Heart right ventricle (tissue), 16 donors: ENCODE data around the gene CHD1. TPM values are rescaled to one million over a fixed set of nuclear protein-coding genes. Genes with fewer than 3 reads are reported as not detected.
A peak's percentile ranks its signal among the peaks of the same experiment; 100 is the strongest.

ENCODE experiments used
- ATAC-seq, 8 donors: fragments of 200-7000 bp; cut with Tn5 transposase; one replicate each; pipeline ENCODE4 v1.9.1; 2020; ENCODE audit warnings: mild to moderate bottlenecking in 8 of 8, moderate library complexity in 8 of 8, moderate number of reproducible peaks in 1 of 8
- DNase-seq, 2 donors: peaks; one replicate each; pipeline ENCODE4 v3.0.0-alpha.2; 2020
- H3K27ac ChIP-seq, 10 donors: fragments of 200-600 bp; sonication (generic) in 2 of 10; one replicate each; pipeline versions ENCODE4 v1.5.0 to v1.8.0; 2020 to 2022; ENCODE audit warnings: mild to moderate bottlenecking in 3 of 10
- H3K27me3 ChIP-seq, 7 donors: fragments of 200-600 bp; one replicate each; pipeline ENCODE4 v1.8.0; 2021 to 2022; ENCODE audit warnings: mild to moderate bottlenecking in 2 of 7
- H3K36me3 ChIP-seq, 9 donors: fragments of 200-600 bp; sonication (generic) in 1 of 9; one replicate each; pipeline versions ENCODE4 v1.5.0 to v1.8.0; 2020 to 2022; ENCODE audit warnings: mild to moderate bottlenecking in 2 of 9
- H3K4me1 ChIP-seq, 9 donors: fragments of 200-600 bp; sonication (generic) in 1 of 9; one replicate each; pipeline versions ENCODE4 v1.5.0 to v1.8.0; 2020 to 2022; ENCODE audit warnings: mild to moderate bottlenecking in 4 of 9
- H3K4me3 ChIP-seq, 10 donors: fragments of 200-600 bp; sonication (generic) in 2 of 10; one replicate each; pipeline versions ENCODE4 v1.5.0 to v1.8.0; 2020 to 2022; ENCODE audit warnings: mild to moderate bottlenecking in 7 of 10, moderate library complexity in 2 of 10
- H3K9me3 ChIP-seq, 11 donors: fragments of 200-600 bp in 10 of 11; sonication (generic) in 2 of 11; one replicate each; pipeline versions ENCODE4 v1.5.0 to v1.8.0; 2013 to 2022; ENCODE audit warnings: mild to moderate bottlenecking in 2 of 11, control low read depth in 1 of 11, moderate library complexity in 1 of 11
- CTCF ChIP-seq, 9 donors: fragments of 200-600 bp; sonication (generic) in 2 of 9; IDR thresholded peaks; one replicate each; pipeline versions ENCODE4 v1.5.0 to v1.8.0; 2021 to 2022; ENCODE audit warnings: antibody characterized with exemption in 9 of 9, mild to moderate bottlenecking in 5 of 9, moderate library complexity in 1 of 9
- WGBS, 2 donors: extraction: QIAGEN DNeasy Blood & Tissue Kit; methylation state at CpG; one replicate each; pipeline ENCODE4 v1.1.7; 2013; ENCODE audit warnings: inconsistent platforms in 1 of 2; 5-methylcytosine and 5-hydroxymethylcytosine counted together
- intact Hi-C, 10 donors: fragments of 100-400 bp; cut with DNase I; formaldehyde crosslinking; loops; one replicate each; pipeline versions ENCODE4 v1.11.1 to v1.14.2; 2022
- polyA plus RNA-seq, 2 donors: library from polyadenylated mRNA; stranded (reverse); fragments of 200-250 nt; gene quantifications; one replicate each; pipeline ENCODE4 v1.2.3, GENCODE V29; 2013
- total RNA-seq, 10 donors: library from RNA; stranded (reverse); fragmentation: NEBNext Ultra II Directional in 3 of 10; extraction: Animal tissue kit (Norgen Biotek cat#: 25700) in 3 of 10; gene quantifications; one replicate each; pipeline versions ENCODE4 v1.2.1 to v1.2.4, GENCODE V29; 2021 to 2023
- donor health status: Arrhythmogenic right ventricular cardiomyopathy.
- donor health status: ischemic (EF 13 %, LVEDD 7.1; RV severe dilation, severe dysfunction).
- donor health status: healthy with polysubstance abuse.
- donor health status: DM: no; HTN: yes; CAD: no.
- donor health status: DM: no; HTN: no; CAD: no.
- donor health status: ischemic (EF 25% LVEDD 6.9; RV normal size, moderate dysfunction).
- donor health status: ischemic (EF 25% LVEDD 5.7; RV mildly dilated, moderate dysfunction).
- donor health status: healthy.
- donor health status: DM: yes; HTN: yes; CAD: no.
- donor health status: Ischemic cardiomyopathy.
- donor health status: ischemic (EF 35%, LVEDD 5.7; RV mildly dilated, moderate dysfunction).
- donor health status: nonischemic (EF 11% LVEDD 7.7; RV severe dilation, severe dysfunction).
- donor health status: DM: yes; HTN: yes; CAD: no.
- donor health status: PGD.
- donor health status: ischemic (EF 29% LVEDD 5.4; RV normal size, mild dysfunction).
- donor health status: nonischemic (EF 23%, LVEDD 6.1; RV moderate dilation, normal function).

The CHD1 gene
- total and polyA plus RNA-seq, 12 donors = 6.5 to 20.4 (median 15.1) TPM

- peak in 1 of 8 donors; percentile 76 for ATAC-seq
- TF ChIP-seq CTCF (IDR thresholded peaks at IDR 0.05) = no peak
- Histone ChIP-seq H3K9me3 (no peaks in the 10 kb centered on the region), H3K4me3 (peak overlapping the region; percentile 66 to 93 (median 84)), H3K27me3 (no peaks in the 10 kb centered on the region), H3K36me3 (peaks cover 0 to 49% (median 9%) of the 10 kb centered on the region in 9 donors), H3K27ac (peak overlapping the region; percentile 96 to 100 (median 100)), H3K4me1 (peaks cover 3 to 75% (median 56%) of the 10 kb centered on the region in 9 donors)
- intact Hi-C loops = loop anchor here in 4 of 10 donors (5.0 to 10.0 kb wide), 2 partner anchors 155 to 158 kb away; partner anchors contain the start of gene RGMB (in 4 of the 4)
- 7% methylated on average over 21 of the region's 21 CpGs for WGBS, 2 donors
- no peak for DNase-seq
Measured at GRCh38 chr5:98929710-98930298, 997 bp upstream of the CHD1 start.

GRCh38 chr5:98927989-98928872 is 576 bp downstream of the CHD1 start:
- no peak for TF ChIP-seq CTCF (IDR thresholded peaks at IDR 0.05)
- Histone ChIP-seq H3K4me1 (peaks cover 0 to 73% (median 43%) of the 10 kb centered on the region in 9 donors), H3K27me3 (no peaks in the 10 kb centered on the region), H3K9me3 (no peaks in the 10 kb centered on the region), H3K27ac (peak overlapping the region; percentile 96 to 100 (median 100)), H3K4me3 (peak overlapping the region; percentile 67 to 93 (median 84)), H3K36me3 (peaks cover 0 to 64% (median 23%) of the 10 kb centered on the region in 9 donors)
- ATAC-seq (peak; percentile 15 to 56 (median 34)), DNase-seq (peak; percentile 66 to 79)
- intact Hi-C loops = loop anchor here in 4 of 10 donors (5.0 to 10.0 kb wide), 2 partner anchors 153 to 156 kb away; partner anchors contain the start of gene RGMB (in 4 of the 4)
- WGBS, 2 donors = 0% methylated on average over 88 to 105 of the region's 106 CpGs

GRCh38 chr5:98927242-98927988 is 1.4 kb downstream of the CHD1 start:
- peak in 3 of 8 donors; percentile 31 to 39 (median 39) for ATAC-seq

More at GRCh38 chr5:98927242-98927988, 1.4 kb downstream of the CHD1 start:
- H3K4me1 ChIP-seq = peaks cover 0 to 73% (median 40%) of the 10 kb centered on the region in 9 donors
- intact Hi-C loops = loop anchor here in 4 of 10 donors (5.0 to 10.0 kb wide), 2 partner anchors 153 to 155 kb away; partner anchors contain the start of gene RGMB (in 4 of the 4)
- 1 to 2% methylated on average over 14 of the region's 14 CpGs for WGBS, 2 donors
- H3K27me3 ChIP-seq = no peaks in the 10 kb centered on the region
- peak overlapping the region; percentile 67 to 93 (median 84) for H3K4me3 ChIP-seq
- H3K27ac ChIP-seq = peak overlapping the region; percentile 96 to 100 (median 100)
- TF ChIP-seq CTCF (IDR thresholded peaks at IDR 0.05) = no peak
- peaks cover 0 to 64% (median 30%) of the 10 kb centered on the region in 9 donors for H3K36me3 ChIP-seq
- DNase-seq = peak in 1 of 2 donors; percentile 65
- H3K9me3 ChIP-seq = no peaks in the 10 kb centered on the region
